GM19463 (cell line): ENCODE results near the gene NUDT9.

Experiments used
- ATAC-seq: cut with Tn5 transposase; IDR thresholded peaks from one replicate; pipeline ENCODE4 v1.9.1; 2021; ENCODE audit warnings: mild to moderate bottlenecking, moderate library complexity; ENCODE audit not compliant: unreplicated experiment

NUDT9 gene

DNA sequence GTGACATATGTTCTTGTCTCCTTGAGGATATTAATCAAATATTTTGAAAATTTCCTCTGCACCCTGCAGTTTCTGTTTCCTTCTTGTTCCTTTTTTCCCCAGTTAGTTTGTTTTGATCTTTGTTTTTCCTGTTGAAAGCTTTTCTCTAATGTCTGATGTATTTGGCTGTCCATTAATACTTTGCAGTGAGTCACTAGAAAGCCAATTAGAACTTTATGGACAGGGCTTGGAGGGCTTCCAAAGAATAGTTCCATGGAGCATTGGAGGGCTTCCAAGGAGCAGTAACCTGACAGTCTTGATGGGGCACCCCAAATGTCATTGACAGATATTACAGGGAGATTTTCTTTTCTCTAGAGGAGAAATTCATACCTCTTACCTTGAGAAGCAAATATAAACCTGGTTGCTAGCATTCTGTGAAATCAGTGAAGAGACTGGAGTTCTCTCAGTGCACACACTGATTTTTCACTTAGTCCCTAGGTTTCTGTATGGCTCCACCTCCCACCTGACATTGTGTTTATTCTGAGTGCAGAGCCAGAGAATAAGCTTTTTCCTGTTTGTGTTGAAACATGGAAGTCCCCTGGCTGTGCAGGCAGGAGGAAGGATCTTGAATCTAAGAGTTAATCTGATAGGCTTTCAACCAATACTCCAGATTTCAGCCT lies 80.3 kb downstream of the NUDT9 start:
- ATAC-seq, result no peak

DNA sequence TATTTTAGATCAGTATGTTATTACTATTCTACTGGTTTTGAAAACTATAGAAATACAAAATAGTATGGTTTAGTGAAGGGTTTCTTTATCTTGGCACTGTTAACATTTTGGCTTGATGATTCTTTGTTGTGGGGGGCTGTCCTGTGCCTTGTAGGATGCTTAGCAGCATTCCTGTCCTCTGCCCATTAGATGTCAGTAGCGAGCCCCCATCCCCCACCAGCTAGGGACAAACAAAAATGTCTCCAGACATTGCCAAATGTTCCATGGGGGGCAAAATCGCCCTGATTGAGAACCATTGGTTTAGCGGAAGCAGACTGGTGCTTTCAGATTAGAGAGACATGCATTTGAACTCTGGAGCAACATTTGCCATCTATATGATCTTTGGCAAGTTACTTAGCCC lies 83.5 kb downstream of the NUDT9 start:
- no peak for ATAC-seq

DNA sequence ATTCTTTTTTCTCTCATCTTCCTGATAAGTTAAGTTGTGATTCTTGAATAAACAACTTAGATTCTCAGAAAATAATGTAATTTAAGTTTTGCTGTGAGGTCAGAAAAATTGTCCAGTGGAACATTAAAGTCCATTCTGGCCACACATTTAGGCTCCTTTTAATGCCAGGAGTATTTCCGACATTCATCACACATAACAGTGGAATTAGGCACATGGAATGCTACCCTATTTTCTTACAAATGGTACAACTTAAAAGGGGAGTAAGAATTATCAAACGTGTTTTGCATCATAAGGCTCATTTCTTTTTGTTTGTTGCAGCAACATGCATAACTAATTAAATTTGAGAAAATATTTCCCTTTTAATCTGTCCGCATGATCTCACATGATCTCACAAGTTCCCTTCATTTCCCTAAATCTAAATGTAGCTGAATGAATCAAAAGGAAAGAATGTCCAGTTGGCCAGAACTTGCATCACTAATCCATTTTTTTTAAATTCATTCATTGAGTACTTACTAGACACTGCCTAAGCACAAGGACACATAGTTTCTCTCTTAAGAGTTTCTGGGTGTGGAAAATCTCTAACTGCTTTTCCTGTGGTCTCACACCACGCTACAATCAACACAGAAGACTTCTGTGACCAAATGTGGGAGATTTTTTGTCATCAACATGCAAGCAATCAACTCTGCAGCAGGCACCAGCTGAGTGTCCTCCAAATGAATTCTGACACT lies 84.8 kb downstream of the NUDT9 start:
- no peak for ATAC-seq
